Caco-2 (cell line): ENCODE results near the gene ADNP. TPM values are rescaled to one million over a fixed set of nuclear protein-coding genes. Genes with fewer than 3 reads are reported as not detected.

Source experiments
- BruUV-seq: library from RNA; stranded (reverse); fragments of 400-500 nt; replicated peaks from 2 replicates; lab custom pipeline; 2021; lab: Mats Ljungman, UMichigan
- CTCF ChIA-PET: fragments of 300-600 bp; sonication (Branson Sonifier 250); formaldehyde crosslinking; loops from one replicate; lab custom pipeline; 2022; ENCODE audit warnings: antibody characterized with exemption; lab: Charles Lee
- POLR2A ChIA-PET: fragments of 300-600 bp; sonication (Branson Sonifier 250); formaldehyde crosslinking; loops from one replicate; lab custom pipeline; 2022; ENCODE audit warnings: antibody characterized with exemption; lab: Charles Lee
- DNase-seq, 2 experiments: peaks; one replicate each; pipeline versions ENCODE4 v3.0.0 to v3.0.0-alpha.2; 2020 to 2022
- H3K27me3 ChIP-seq: replicated peaks from 2 replicates; pipeline ENCODE4 v1.6.0; 2011; ENCODE audit warnings: low read length; ENCODE audit not compliant: control insufficient read depth, insufficient read depth
- H3K36me3 ChIP-seq: 2 replicates; pipeline ENCODE4 v1.5.1; 2011; ENCODE audit warnings: low read length; ENCODE audit not compliant: control insufficient read depth, insufficient read depth
- H3K4me1 ChIP-seq: fragments of 250-450 bp; sonication (Bioruptor Pico); 2 replicates; pipeline ENCODE4 v1.5.1; 2020; ENCODE audit warnings: mild to moderate bottlenecking
- H3K4me3 ChIP-seq: 2 replicates; pipeline ENCODE4 v1.5.1; 2011; ENCODE audit warnings: low read depth, mild to moderate bottlenecking, control low read depth, low read length
- H3K9me3 ChIP-seq: fragments of 250-450 bp; sonication (Bioruptor Pico); 2 replicates; pipeline ENCODE4 v1.5.1; 2020; ENCODE audit warnings: mild to moderate bottlenecking, moderate library complexity
- H3K27ac Mint-ChIP-seq: one replicate; pipeline ENCODE4 v1.8.0; 2022; ENCODE audit warnings: mixed read lengths; ENCODE audit not compliant: unreplicated experiment
- H3K27me3 Mint-ChIP-seq: one replicate; pipeline ENCODE4 v1.8.0; 2022; ENCODE audit warnings: mixed read lengths; ENCODE audit not compliant: insufficient read depth, unreplicated experiment
- H3K36me3 Mint-ChIP-seq: one replicate; pipeline ENCODE4 v1.8.0; 2022; ENCODE audit warnings: mild to moderate bottlenecking, mixed read lengths; ENCODE audit not compliant: insufficient read depth, unreplicated experiment
- H3K4me1 Mint-ChIP-seq: one replicate; pipeline ENCODE4 v1.8.0; 2022; ENCODE audit warnings: low read depth, mixed read lengths; ENCODE audit not compliant: unreplicated experiment
- H3K4me3 Mint-ChIP-seq: one replicate; pipeline ENCODE4 v1.8.0; 2022; ENCODE audit warnings: mild to moderate bottlenecking, moderate library complexity, mixed read lengths; ENCODE audit not compliant: unreplicated experiment
- H3K9me3 Mint-ChIP-seq: one replicate; pipeline ENCODE4 v1.8.0; 2022; ENCODE audit warnings: mixed read lengths; ENCODE audit not compliant: unreplicated experiment
- CTCF ChIP-seq, 2 experiments: fragments of 200-600 bp in 1 of 2; IDR thresholded peaks; 1 replicate in 1 of 2; 2 replicates in 1 of 2; pipeline versions ENCODE4 v1.5.1 to v1.8.0; 2011 to 2022; ENCODE audit warnings: antibody characterized with exemption in 1 of 2, control low read depth in 1 of 2, inconsistent platforms in 1 of 2, low read depth in 1 of 2, low read length in 1 of 2, mild to moderate bottlenecking in 1 of 2, moderate library complexity in 1 of 2; ENCODE audit not compliant: insufficient read depth in 1 of 2, severe bottlenecking in 1 of 2, unreplicated experiment in 1 of 2
- intact Hi-C: fragments of 100-400 bp; cut with micrococcal nuclease; formaldehyde crosslinking; loops from one replicate; pipeline ENCODE4 v1.10.0; 2022; ENCODE audit not compliant: unreplicated experiment
- total RNA-seq: library from RNA; stranded (reverse); gene quantifications from 2 replicates; pipeline ENCODE4 v1.2.3, GENCODE V29; 2022

Gene ADNP
- total RNA-seq, 1 experiment from 2014 or later, result 154 TPM

- H3K4me1 Mint-ChIP-seq, result peaks cover 18% of the 10 kb centered on the region
- no peak overlapping the region for H3K4me3 ChIP-seq
- H3K4me3 Mint-ChIP-seq, result no peak overlapping the region
- no TSS peak for BruUV-seq
- intact Hi-C loops, result loop anchor here (5.0 kb wide), 1 partner anchor 66 kb away; no protein-coding TSS in a partner anchor
- no peaks in the 10 kb centered on the region for H3K36me3 ChIP-seq
- H3K9me3 ChIP-seq, result no peaks in the 10 kb centered on the region
- H3K36me3 Mint-ChIP-seq, result no peaks in the 10 kb centered on the region
- CTCF ChIA-PET, result interaction anchor here (0.6 to 0.8 kb wide), 2 partner anchors 71 to 110 kb away, joined by 3 to 7 read pairs; no protein-coding TSS in a partner anchor
- TF ChIP-seq CTCF (IDR thresholded peaks at IDR 0.05; ENCODE audit: insufficient read depth in 1 of 2, low read depth in 1 of 2, low read length in 1 of 2, severe bottlenecking in 1 of 2, unreplicated experiment in 1 of 2), result no peak
- H3K4me1 ChIP-seq, result peaks cover 17% of the 10 kb centered on the region
- no peaks in the 10 kb centered on the region for H3K27me3 ChIP-seq
- no peak overlapping the region for H3K27ac Mint-ChIP-seq
- DNase-seq, result no peak
- no peaks in the 10 kb centered on the region for H3K9me3 Mint-ChIP-seq
- H3K27me3 Mint-ChIP-seq, result no peaks in the 10 kb centered on the region
- POLR2A ChIA-PET, result no interaction called here
Observed at GRCh38 chr20:50858525-50858924, 72.7 kb downstream of the ADNP start.

DNA sequence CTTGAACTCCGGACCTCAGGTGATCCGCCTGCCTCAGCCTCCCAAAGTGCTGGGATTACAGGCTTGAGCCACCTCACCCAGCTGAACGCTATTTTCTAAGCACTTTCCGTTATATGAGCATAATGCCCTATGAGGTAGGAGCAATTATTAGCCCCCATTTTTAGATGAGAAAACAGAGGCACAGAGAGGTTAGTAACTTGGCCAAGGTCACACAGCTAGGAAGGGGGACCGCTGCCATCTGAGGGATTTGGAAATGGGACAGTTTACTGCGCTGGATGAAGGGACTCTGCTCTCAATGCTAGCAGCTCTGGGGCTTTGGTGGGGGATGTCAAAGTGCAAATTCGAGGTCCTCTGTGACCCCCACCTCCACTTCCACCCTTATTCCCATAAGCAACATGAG lies 73.9 kb downstream of the ADNP start:
- POLR2A ChIA-PET, result no interaction called here
- CTCF ChIA-PET, result no interaction called here
- no peak for DNase-seq
- H3K9me3 Mint-ChIP-seq, result no peaks in the 10 kb centered on the region
- no peaks in the 10 kb centered on the region for H3K9me3 ChIP-seq
- H3K27me3 Mint-ChIP-seq, result no peaks in the 10 kb centered on the region
- no peak overlapping the region for H3K27ac Mint-ChIP-seq
- no peak for TF ChIP-seq CTCF (IDR thresholded peaks at IDR 0.05; ENCODE audit: insufficient read depth in 1 of 2, low read depth in 1 of 2, low read length in 1 of 2, severe bottlenecking in 1 of 2, unreplicated experiment in 1 of 2)
- H3K4me3 Mint-ChIP-seq, result no peak overlapping the region
- H3K36me3 Mint-ChIP-seq, result no peaks in the 10 kb centered on the region
- H3K27me3 ChIP-seq, result no peaks in the 10 kb centered on the region
- H3K4me1 ChIP-seq, result peaks cover 17% of the 10 kb centered on the region
- intact Hi-C loops, result loop anchor here (5.0 kb wide), 1 partner anchor 65 kb away; no protein-coding TSS in a partner anchor
- no peak overlapping the region for H3K4me3 ChIP-seq
- peaks cover 18% of the 10 kb centered on the region for H3K4me1 Mint-ChIP-seq
- BruUV-seq, result no TSS peak
- H3K36me3 ChIP-seq, result no peaks in the 10 kb centered on the region

DNA sequence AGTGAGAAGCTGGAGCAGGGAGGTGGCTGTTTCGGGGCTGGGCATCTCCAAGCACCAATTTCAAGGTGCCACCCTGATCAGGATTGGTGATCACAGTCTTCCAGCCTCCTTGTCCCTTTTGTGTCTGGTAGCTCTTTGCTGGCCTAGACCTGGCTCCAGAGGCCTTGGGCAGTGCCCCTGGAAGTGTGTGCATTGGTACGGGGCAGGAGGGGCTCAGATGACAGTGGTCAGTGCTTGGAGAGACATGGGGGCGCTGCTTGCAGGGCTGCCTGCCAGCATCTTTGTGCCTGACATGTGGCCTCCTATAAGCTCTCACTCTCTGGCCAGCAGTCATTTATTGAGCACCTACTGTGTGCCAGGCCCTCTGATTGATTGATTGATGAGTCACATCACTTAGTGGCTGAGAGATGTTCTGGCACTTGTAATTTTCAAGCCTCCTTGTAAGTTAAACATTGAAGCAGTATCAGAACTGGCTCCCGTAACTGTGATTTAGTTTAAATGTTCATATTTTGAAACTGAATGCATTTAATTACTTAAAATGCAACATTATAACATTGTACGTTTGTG lies 74.7 kb downstream of the ADNP start:
- H3K4me3 ChIP-seq, result no peak overlapping the region
- no peak for TF ChIP-seq CTCF (IDR thresholded peaks at IDR 0.05; ENCODE audit: insufficient read depth in 1 of 2, low read depth in 1 of 2, low read length in 1 of 2, severe bottlenecking in 1 of 2, unreplicated experiment in 1 of 2)
- H3K36me3 ChIP-seq, result no peaks in the 10 kb centered on the region
- ChIA-PET POLR2A (interaction anchor here (0.6 kb wide), 1 partner anchor 66 kb away, joined by 4 read pairs; no protein-coding TSS in a partner anchor), CTCF (interaction anchor here (0.6 to 1.5 kb wide), 2 partner anchors 62 to 669 kb away, joined by 4 to 10 read pairs; partner anchors contain the start of gene BCAS4)
- H3K4me3 Mint-ChIP-seq, result no peak overlapping the region
- H3K9me3 ChIP-seq, result no peaks in the 10 kb centered on the region
- intact Hi-C loops, result loop anchor here (1.0 to 5.0 kb wide), 2 partner anchors 64 to 73 kb away; no protein-coding TSS in a partner anchor
- DNase-seq, result no peak
- no TSS peak for BruUV-seq
- H3K27me3 Mint-ChIP-seq, result no peaks in the 10 kb centered on the region
- no peaks in the 10 kb centered on the region for H3K36me3 Mint-ChIP-seq
- peak overlapping the region; percentile 39 for H3K27ac Mint-ChIP-seq
- no peaks in the 10 kb centered on the region for H3K27me3 ChIP-seq
- H3K4me1 Mint-ChIP-seq, result peaks cover 18% of the 10 kb centered on the region
- peaks cover 17% of the 10 kb centered on the region for H3K4me1 ChIP-seq
- no peaks in the 10 kb centered on the region for H3K9me3 Mint-ChIP-seq
